Testis (tissue), 3 donors: ENCODE data around the gene TNFRSF21. TPM values are rescaled to one million over a fixed set of nuclear protein-coding genes. Genes with fewer than 3 reads are reported as not detected.

Experiments used
- DNase-seq: peaks from one replicate; pipeline ENCODE4 v3.0.0-alpha.2; 2019
- H3K27ac ChIP-seq, 2 donors: fragments of 200-600 bp; sonication (generic); one replicate each; pipeline ENCODE4 v1.5.1; 2019
- H3K27me3 ChIP-seq: fragments of 200-600 bp; sonication (generic); one replicate; pipeline ENCODE4 v1.5.1; 2019
- H3K36me3 ChIP-seq: fragments of 200-600 bp; sonication (generic); one replicate; pipeline ENCODE4 v1.5.1; 2017; ENCODE audit warnings: low read depth; ENCODE audit errors: missing control alignments
- H3K4me1 ChIP-seq: fragments of 200-600 bp; sonication (generic); one replicate; pipeline ENCODE4 v1.5.1; 2019
- H3K4me3 ChIP-seq, 2 donors: fragments of 200-600 bp; sonication (generic); one replicate each; pipeline ENCODE4 v1.5.1; 2017 to 2019
- H3K9me3 ChIP-seq: fragments of 200-600 bp; sonication (generic); one replicate; pipeline ENCODE4 v1.5.1; 2017
- POLR2A ChIP-seq: fragments of 450-650 bp; IDR thresholded peaks from one replicate; pipeline ENCODE4 v1.6.1; 2017; ENCODE audit warnings: antibody characterized with exemption, mild to moderate bottlenecking, moderate library complexity
- WGBS, 2 donors: methylation state at CpG; one replicate each; pipeline ENCODE4 v1.1.5; 2018; 5-methylcytosine and 5-hydroxymethylcytosine counted together
- intact Hi-C: fragments of 100-400 bp; cut with DNase I; formaldehyde crosslinking; loops from one replicate; pipeline ENCODE4 v1.15.1; 2023; ENCODE audit warnings: low total_unique reads
- polyA plus RNA-seq: library from polyadenylated mRNA; stranded (reverse); fragments of 350-450 nt; fragmentation: Illumina TruSeq; extraction: RNeasy Lipid Tissue Mini Kit (QIAGEN cat#74804); gene quantifications from one replicate; pipeline ENCODE4 v1.2.3, GENCODE V29; 2014; ENCODE audit warnings: low read depth, low replicate concordance; ENCODE audit not compliant: insufficient read depth
- total RNA-seq, 2 donors: library from RNA; depleted of rRNA; stranded (reverse); fragments of >200 nt; gene quantifications; one replicate each; pipeline ENCODE4 v1.2.3, GENCODE V29; 2016
- TF ChIP-seq, protein P1 (sequence below), 3 experiments: fragments of 450-650 bp in 2 of 3; fragments of 200-600 bp in 1 of 3; sonication (generic) in 1 of 3; IDR thresholded peaks; one replicate each; pipeline ENCODE4 v1.5.1; 2016 to 2019; ENCODE audit warnings: antibody characterized with exemption in 3 of 3, mild to moderate bottlenecking in 2 of 3, moderate library complexity in 1 of 3

The TNFRSF21 gene
- total and polyA plus RNA-seq, 3 donors from 2014 or later: 11.0 to 19.3 (median 17.1) TPM

DNA sequence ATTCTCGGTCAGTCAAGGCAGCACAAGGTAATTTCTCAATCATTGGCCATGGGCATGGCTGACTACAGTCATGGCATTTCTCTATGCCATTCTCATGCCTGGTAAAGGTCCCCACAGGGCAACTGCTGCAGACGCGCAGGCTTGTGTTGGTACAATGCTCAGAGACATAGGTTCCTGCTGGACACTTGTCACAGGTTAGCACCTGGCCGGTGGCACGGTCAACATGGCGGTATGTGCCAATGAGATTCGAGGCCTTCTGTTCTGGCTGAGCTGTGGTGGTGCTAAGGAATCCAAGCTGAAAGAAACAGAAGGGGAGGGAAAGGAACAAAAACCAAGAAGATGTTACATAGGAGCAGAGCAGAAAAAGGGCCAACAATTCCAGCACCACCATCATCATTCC is 23.4 kb downstream of the TNFRSF21 start:
- WGBS, 2 donors: 97 to 98% methylated on average over 7 of the region's 7 CpGs
- H3K27ac ChIP-seq: no peak overlapping the region
- H3K27me3 ChIP-seq: no peaks in the 10 kb centered on the region
- no peak overlapping the region for H3K4me3 ChIP-seq
- TF ChIP-seq, protein P1, sequence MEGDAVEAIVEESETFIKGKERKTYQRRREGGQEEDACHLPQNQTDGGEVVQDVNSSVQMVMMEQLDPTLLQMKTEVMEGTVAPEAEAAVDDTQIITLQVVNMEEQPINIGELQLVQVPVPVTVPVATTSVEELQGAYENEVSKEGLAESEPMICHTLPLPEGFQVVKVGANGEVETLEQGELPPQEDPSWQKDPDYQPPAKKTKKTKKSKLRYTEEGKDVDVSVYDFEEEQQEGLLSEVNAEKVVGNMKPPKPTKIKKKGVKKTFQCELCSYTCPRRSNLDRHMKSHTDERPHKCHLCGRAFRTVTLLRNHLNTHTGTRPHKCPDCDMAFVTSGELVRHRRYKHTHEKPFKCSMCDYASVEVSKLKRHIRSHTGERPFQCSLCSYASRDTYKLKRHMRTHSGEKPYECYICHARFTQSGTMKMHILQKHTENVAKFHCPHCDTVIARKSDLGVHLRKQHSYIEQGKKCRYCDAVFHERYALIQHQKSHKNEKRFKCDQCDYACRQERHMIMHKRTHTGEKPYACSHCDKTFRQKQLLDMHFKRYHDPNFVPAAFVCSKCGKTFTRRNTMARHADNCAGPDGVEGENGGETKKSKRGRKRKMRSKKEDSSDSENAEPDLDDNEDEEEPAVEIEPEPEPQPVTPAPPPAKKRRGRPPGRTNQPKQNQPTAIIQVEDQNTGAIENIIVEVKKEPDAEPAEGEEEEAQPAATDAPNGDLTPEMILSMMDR (IDR thresholded peaks at IDR 0.05): no peak
- TF ChIP-seq POLR2A: no peak
- intact Hi-C loops: no loop called here
- no peak for DNase-seq
- H3K36me3 ChIP-seq: no peaks in the 10 kb centered on the region
- no peaks in the 10 kb centered on the region for H3K9me3 ChIP-seq
- no peaks in the 10 kb centered on the region for H3K4me1 ChIP-seq

DNA sequence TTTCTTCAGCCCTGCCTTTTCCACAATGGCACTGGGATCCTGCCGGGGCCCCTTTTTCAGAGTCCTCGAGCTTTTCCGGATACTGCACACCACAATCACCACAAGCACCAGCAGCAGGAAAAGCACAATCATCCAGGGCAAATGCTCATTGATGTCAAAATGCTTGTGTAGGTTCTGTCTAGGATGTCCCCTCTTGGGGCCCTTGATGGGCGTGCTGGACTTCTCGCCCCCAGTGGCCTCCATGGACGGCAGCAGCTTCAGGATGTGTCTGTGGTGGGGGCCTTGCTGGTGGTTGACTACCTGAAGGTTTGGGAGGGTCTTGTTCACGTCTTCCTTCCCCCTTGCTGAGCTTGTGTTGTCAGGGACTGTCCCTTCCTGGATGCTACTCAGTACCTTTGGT is 25.7 kb downstream of the TNFRSF21 start:
- Histone ChIP-seq H3K36me3 (no peaks in the 10 kb centered on the region), H3K27ac (no peak overlapping the region), H3K4me1 (no peaks in the 10 kb centered on the region), H3K4me3 (no peak overlapping the region), H3K27me3 (no peaks in the 10 kb centered on the region), H3K9me3 (no peaks in the 10 kb centered on the region)
- no peak for TF ChIP-seq POLR2A
- TF ChIP-seq, protein P1 (IDR thresholded peaks at IDR 0.05): no peak
- DNase-seq: no peak
- intact Hi-C loops: no loop called here
- WGBS, 2 donors: 94 to 97% methylated on average over 4 to 7 of the region's 7 CpGs

- WGBS, 2 donors: 87 to 93% methylated on average over 3 of the region's 3 CpGs
- H3K27me3 ChIP-seq: no peaks in the 10 kb centered on the region
- DNase-seq: no peak
- no peak overlapping the region for H3K4me3 ChIP-seq
- no peak overlapping the region for H3K27ac ChIP-seq
- H3K9me3 ChIP-seq: no peaks in the 10 kb centered on the region
- no peaks in the 10 kb centered on the region for H3K36me3 ChIP-seq
- H3K4me1 ChIP-seq: no peaks in the 10 kb centered on the region
- intact Hi-C loops: no loop called here
- TF ChIP-seq, protein P1 (IDR thresholded peaks at IDR 0.05): no peak
- no peak for TF ChIP-seq POLR2A
These were observed 31.2 kb downstream of the TNFRSF21 start for GRCh38 chr6:47278545-47278944.

- DNase-seq: no peak
- no peak overlapping the region for H3K27ac ChIP-seq
- intact Hi-C loops: no loop called here
- 91 to 94% methylated on average over 4 of the region's 4 CpGs for WGBS, 2 donors
- H3K9me3 ChIP-seq: no peaks in the 10 kb centered on the region
- H3K27me3 ChIP-seq: no peaks in the 10 kb centered on the region
- no peaks in the 10 kb centered on the region for H3K4me1 ChIP-seq
- H3K4me3 ChIP-seq: no peak overlapping the region
- H3K36me3 ChIP-seq: no peaks in the 10 kb centered on the region
- TF ChIP-seq POLR2A: no peak
- TF ChIP-seq, protein P1 (IDR thresholded peaks at IDR 0.05): no peak
These were observed 32.0 kb downstream of the TNFRSF21 start for GRCh38 chr6:47277702-47278101.

- H3K27ac ChIP-seq: no peak overlapping the region
- TF ChIP-seq POLR2A: no peak
- TF ChIP-seq, protein P1 (IDR thresholded peaks at IDR 0.05): no peak
- H3K9me3 ChIP-seq: no peaks in the 10 kb centered on the region
- no peak overlapping the region for H3K4me3 ChIP-seq
- no peaks in the 10 kb centered on the region for H3K27me3 ChIP-seq
- 94 to 98% methylated on average over 3 of the region's 3 CpGs for WGBS, 2 donors
- H3K4me1 ChIP-seq: no peaks in the 10 kb centered on the region
- intact Hi-C loops: no loop called here
- no peak for DNase-seq
- no peaks in the 10 kb centered on the region for H3K36me3 ChIP-seq
These were observed 33.3 kb downstream of the TNFRSF21 start for GRCh38 chr6:47276377-47276776.
